GM21717 (cell line): Measurements from ENCODE around the gene NPFFR1.

Experiments
- ATAC-seq: cut with Tn5 transposase; IDR thresholded peaks from one replicate; pipeline ENCODE4 v1.9.1; 2021; ENCODE audit warnings: mild to moderate bottlenecking, moderate library complexity; ENCODE audit not compliant: unreplicated experiment

Gene NPFFR1

DNA sequence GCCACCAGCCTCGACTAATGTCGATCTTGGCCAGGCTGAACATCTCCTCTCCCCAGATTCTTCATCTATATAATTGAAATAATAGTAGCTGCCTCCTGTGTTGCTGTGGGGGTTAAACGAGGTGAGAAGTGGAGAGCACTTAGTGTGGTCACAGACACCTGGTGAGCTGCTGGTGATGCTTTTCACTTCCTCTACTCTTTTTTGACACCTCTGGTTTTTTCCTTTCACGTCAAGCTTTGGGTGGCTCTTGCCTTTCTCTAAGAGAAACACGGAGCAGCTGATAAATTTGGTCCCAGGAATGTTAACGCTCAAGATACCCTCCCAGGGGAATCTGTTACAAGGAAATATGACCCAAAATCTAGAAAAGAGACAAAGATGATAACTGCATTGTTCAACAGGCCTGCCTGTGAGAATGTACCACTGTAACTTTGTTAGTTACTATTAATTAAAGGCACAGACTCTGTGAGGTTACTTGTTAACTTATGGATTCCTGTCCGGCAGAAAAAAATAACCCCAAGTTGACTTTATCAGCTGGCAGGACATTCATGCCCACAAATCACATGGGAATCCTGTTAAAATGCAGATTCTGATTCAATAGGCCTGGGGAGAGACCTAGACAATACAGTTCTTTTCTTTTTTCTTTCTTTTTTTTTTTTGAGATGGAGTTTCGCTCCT is 9.5 kb upstream of the NPFFR1 start:
- peak; percentile 79 for ATAC-seq

DNA sequence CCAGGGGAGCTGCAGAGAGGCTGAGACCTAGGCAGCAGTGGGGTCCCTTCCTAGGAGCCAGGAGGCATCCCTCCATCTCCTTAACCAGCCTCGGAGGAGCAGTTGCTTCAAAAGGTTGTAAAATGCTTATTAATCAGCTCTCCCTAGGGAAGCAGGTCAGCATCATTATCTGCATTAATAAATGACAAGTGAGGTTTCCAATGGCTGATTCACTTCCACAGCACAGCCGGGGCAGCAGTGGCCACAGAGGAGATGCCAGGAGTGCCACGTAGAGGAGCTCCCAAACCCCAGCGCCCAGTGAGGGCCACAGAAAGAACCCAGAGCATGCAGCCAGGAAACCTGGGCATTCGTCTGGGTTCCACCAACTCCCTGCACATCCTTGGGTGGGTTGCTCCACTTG is 8.2 kb upstream of the NPFFR1 start:
- ATAC-seq, result no peak

DNA sequence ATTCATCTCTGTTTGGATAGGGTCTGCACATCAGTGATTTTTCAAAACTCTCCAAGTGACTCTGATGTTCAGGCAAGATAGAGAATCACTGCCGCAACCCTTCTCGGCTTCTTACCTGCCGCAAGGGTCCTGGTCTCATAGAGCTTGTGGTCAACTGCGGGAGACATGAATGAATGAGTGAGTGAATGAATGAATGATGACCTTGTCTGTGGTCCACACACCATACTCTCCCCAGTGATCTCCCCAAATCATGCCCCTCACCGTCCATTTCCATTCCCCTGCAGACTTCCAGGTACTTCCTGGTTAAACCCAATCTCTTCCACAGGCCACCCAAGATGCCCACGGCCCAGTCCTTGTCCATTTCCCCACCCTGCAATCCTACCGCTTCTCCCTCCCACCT is 5.9 kb upstream of the NPFFR1 start:
- ATAC-seq, result no peak

DNA sequence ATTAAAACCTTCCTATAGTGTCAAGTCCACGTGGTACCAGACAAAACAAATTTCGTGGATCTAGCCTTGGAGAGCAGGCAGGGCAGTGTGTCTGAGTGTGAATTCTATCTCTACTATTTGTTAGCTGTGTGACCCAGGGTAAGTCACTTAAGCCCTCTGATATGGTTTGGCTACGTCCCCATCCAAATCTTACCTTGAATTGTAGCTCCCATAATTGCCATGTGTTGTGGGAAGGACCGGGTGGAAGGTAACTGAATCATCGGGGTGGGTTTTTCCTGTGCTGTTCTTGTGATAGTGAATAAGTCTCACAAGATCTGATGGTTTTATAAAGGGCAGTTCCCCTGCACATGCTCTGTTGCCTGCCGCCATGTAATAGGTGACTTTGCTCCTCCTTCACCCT is 2.8 kb upstream of the NPFFR1 start:
- ATAC-seq, result no peak

DNA sequence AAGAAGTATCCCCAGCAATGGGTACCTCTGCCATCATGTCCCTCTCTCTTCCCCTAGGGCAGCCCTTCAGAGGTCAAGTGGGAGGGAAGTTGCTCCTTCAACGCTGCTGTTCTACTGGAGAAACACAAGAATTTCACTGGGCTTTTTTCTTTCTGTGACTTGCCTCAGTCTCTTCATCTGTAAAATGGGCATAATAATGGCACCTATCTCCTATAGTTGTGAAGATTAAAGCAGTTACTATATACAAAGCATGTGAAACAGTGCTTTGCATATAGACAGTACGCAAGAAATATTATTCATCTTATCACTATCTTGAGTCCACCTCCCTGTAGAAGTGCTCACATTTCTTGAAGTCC is 1.6 kb upstream of the NPFFR1 start:
- ATAC-seq, result no peak

DNA sequence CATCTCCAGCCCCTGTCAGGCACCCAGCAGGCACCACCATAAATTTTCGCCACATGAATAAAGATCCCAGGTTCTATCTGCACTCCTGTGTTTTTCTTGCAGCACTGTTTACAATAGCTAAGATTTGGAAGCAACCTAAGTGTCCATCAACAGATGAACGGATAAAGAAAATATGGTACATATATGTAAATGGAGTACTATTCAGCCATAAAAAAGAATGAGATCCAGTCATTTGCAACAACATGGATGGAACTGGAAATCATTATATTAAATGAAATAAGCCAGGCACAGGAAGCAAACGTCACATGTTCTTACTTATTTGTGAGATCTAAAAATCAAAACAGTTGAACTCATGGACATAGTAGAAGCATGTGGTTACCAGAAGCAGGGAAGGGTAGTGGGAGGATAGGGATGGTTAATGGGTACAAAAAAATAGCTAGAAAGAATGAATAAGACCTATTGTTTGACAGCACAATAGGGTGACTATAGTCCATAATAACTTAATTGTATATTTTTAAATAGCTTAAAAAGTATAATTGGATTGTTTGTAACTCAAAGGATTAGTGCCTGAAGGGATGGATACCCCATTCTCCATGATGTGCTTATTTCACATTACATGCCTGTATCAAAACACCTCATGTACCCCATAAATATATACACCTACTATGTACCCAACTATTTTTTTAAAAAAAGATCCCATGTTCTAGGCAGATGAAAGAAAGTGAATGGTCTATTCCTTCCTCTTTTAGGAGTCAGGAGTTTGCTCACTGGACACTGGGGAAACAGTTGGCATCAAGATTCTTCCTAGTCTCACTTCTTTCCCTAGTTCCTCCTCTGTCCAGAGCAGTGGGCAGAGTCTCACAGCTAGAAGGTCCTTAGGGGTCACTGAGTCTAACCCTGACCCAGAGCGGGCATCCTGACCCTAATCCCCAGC is 1.0 kb upstream of the NPFFR1 start:
- ATAC-seq, result no peak

DNA sequence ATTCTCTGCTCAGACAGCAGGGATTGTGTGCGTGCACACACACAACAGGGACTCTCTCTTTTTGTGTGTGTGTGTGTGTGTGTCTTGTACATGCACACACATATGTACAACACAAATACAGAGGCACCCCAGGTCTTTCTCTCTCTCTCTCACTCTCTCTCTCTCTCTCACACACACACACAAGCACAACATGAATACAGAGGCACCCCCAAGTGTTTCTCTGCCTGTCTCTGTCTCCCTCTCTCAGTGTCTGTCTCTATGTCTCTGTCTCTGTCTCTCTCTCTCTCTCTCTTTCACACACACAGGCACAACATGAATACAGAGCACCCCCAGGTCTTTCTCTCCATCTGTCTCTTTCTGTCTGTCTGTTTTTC is 746 bp downstream of the NPFFR1 start:
- no peak for ATAC-seq

DNA sequence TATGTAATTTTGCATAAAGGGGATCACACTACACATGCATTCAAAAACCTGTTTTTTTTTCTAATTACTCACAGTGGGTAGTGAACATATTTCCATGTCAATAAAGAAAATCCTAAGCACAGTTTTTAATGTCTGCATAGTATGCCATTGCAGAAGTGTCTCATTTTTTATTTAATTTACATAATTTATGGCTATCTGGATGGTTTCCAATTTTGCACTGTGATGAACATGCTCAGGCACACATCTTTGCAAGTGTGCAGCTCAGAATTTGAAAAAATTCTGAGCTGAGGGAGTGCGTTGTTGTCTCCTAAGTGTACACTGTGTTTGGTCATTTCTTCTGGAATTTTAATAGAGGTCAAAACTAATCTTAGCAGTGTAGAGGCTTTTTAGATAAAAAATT is 2.2 kb downstream of the NPFFR1 start:
- ATAC-seq, result no peak

DNA sequence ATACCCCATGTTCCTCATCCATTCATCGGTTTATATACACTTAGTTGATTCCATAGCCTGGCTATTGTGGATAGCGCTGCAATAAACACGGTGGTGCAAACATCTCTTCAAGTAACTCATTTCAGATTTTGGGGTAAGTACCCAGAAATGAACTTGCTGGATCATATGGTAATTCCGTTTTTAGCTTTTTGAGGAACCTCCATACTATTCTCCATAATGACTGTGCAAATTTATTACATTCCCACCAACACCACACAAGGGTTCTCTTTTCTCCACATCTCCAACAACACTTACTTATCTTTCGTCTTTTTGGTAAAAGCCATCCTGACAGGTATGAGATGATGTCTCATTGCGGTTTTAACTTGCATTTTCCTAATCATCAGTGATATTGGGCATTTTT is 3.7 kb downstream of the NPFFR1 start:
- ATAC-seq, result no peak

DNA sequence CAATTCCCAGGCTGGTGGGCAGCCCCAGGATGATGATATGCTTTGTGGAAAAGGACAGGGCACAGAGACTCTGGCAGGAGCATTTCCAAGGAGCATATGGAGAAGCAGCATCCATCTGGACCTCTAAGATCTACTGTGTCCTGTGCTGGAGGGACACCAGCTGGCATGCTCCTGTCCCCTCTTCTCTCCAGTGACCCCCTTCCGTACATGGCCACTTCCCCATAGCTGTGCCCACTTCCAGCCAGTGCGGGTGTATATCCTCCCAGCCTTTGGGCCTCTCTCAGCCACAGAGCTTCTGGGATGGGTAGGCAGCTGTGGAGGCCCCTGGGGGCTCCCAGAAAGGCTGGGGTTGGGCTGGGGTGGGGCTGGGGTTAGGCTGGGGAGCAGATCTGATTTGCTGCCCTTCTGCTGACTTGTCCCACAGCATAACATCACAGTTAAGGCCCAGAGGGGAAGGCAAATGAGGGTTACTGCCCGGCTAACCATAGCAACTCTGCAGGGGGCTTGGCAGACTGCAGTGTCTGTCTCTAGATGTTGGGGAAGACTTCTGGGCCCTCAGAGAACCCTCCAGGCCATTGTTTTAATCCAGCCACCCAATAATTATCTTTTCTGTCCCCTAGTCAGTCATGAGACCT is 6.3 kb downstream of the NPFFR1 start:
- no peak for ATAC-seq

DNA sequence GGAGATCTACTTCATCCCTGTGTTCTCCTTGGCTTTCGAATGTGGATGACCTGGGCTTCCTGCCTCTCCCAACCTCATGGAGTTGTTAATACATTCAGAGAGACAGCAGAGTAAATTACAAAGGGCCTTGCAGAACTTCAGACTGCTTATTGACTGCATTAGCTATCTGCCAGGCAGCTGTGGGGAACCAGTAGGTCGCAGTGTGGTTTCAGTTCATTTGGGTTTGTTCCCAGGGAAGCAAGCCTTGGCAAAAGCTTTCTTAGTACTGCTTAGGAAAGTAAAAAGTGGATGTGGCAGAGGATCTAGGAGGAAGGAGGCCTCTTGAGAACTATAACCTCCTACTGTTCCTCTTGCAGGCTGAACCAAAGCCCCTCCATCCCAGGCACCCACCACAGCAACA is 9.2 kb downstream of the NPFFR1 start:
- no peak for ATAC-seq

DNA sequence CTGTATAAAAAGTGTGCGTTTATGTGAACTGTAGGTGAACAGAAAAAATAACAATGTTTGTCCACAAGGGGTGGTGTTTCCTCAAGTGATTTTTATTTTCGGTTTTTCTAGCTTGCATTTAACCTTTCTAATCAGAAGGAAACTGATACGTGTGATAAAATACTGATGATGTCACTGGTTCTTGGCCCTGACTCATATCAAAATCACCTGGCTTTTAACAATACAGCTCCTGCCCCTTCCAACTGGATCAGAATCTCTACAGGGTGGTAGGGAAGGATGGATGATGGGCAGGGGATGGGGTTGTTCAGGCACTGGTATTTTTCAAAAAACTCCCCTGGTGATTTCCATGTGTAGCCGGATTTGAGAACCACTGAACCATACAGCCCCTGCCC is 10.9 kb downstream of the NPFFR1 start:
- no peak for ATAC-seq

DNA sequence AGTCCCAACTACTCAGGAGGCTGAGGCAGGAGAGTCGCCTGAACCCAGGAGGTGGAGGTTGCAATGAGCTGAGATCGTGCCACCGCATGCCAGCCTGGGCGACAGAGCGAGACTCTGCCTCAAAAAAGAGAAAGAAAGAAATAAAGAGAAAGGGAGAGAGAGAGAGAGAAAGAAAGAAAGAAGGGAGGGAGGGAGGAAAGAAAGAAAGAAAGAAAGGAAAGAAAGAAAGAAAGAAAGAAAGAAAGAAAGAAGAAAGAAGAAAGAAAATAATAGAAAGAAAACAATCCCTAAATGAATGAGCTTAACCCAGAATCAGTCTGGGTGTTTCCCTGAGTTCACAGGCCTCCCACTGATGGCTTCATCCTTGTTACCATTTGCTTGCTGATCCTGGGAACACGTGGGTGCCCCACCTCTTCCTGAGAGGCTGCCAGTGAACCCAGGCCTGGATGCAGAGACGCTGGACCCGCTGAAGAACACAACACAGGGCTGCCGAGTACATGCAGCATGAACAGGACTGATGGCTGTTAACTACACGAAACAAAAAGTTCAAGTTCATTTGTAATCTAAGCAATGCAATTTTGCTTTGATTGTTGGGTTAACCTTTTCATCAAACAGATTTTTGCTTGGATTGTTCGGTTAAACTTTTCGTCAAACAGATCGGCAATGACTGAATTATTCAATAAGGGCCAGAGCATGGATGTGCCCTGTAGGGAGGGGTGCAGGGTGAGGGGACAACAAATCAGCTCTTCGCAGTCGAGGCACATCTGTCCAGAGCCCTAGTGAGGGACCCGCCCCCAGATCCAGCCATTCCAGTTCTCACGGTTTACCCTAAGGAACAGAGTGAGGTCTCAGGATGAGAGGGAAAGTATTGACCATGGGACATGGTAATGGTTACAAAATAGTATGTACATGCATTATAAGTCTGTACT is 11.5 kb downstream of the NPFFR1 start:
- no peak for ATAC-seq

DNA sequence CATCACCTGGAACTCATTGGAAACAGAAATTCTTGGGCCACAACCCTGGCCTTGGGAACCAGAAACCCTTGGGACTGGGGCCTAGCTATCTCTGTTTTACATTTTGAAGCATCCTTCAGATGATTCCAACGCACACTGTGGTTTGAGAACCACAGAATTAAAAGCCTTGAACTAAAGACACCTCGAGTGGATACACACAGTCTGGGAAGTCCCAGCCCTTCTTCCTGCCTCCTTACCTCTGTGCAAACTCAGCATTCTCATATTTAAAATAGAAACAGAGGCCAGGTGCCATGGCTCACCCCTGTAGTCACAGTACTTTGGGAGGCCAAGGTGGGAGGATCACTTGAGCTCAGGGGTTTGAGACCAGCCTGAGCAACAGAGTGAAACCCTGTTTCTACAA is 12.9 kb downstream of the NPFFR1 start:
- no peak for ATAC-seq

DNA sequence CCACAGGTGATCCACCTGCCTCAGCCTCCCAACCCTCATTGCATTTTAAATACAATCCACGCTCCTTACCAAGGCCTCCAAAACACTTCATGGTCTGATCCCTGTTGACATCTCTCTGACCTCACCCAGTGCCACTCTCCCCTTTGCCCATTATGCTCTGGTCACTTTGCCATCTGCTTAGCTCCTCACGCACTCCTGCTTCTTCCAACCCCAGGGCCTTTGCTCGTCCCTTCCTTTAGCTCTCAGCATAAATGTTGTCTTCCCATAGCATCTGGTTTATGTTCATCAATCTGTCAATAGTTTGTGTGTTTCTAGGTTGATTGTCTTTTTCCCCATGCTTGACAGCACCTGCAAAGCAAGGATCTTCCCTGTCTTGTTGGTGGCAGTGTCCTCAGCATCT is 14.1 kb downstream of the NPFFR1 start:
- ATAC-seq, result no peak

DNA sequence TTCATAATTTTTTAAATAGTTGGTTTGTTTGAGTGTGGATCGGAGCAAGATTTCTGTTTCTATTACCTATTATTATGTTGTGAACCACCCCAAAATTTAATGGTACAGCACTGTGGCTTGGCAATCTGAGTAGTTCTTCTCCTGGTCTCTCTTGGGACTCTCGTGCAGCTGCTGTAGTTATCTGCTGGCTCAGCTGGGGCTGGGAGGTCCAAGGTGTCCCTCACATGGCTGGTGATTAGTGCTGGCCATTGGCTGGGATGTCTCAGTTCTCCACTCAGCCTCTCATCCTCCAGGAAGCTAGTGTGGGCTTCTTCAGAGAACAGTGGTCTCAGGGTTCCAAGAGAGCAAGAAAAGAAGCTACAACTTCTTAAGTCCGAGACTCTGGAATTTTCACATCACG is 15.4 kb downstream of the NPFFR1 start:
- ATAC-seq, result no peak

DNA sequence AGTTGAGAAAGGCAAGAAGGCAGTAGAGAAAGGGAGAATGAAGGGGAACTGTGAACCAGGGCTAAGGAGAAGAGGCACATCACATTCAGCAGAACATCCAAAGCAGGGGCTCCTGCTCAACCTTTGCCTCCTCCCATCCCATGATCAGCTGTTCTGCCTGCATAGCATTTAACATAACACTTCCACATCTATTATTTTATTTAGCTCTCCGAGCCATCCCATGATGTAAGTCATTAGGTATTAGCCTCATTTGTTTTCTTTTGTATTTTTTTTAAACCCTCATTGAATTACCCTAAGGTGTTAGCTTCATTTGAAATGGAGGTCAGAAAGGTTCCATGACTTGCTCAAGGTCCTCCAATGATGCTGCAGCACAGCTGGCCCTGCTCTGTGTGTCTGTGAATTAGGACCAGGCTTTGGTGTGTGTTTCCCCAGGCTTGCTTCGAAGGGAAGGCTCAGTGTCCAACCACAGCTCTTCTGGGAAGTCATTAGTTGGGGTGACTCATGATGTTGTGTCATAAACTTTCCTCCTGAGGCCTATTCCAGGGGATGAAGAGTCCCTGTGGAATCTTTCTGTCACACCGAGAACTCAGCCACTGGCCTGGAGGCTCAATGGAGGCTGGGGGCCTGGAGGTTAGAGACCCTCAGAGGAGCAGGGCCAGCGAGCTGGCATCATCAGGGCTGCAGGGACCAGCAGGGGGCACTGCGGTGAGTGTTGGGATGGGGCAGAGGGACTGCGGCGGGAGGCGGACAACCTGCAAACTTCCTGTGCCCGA is 16.5 kb downstream of the NPFFR1 start:
- no peak for ATAC-seq

DNA sequence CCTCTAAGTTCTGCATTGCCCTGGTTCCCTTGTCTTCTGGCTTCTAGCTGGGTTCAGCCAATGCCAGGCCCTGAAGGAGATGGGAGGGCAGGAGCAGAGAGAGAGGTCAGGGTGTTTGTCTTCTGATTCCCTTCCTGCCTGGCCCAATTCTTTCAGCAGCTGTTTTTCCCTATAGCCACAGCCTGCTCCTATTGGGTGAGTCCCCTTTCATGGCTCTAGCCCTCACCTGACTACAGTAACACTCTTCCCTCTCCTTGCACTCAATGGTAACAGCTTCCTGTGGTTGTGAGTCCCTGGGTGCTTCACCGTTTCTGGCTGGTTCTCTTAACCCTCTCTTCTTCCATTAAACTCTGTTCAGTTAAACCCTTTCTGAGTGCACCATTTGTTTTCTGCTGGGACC is 17.1 kb downstream of the NPFFR1 start:
- no peak for ATAC-seq

DNA sequence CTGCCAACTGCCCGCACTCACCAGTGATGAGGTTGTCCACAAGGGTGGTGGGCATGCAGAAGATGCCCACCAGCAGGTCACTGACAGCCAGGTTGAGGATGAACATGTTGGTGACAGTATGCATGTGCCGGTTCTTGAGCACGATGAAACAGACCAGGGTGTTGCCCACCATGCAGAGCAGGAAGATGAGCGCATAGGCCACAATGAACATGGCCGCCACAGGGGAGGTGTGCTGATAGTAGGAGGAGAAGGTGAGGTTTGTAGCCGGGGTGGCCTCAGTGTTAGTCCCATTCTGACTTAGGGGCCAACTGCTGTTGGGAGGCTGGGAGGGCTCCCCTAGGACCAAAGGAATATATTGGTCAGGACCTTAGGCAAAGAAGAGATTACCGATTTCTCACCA is 17.7 kb downstream of the NPFFR1 start:
- ATAC-seq, result no peak

DNA sequence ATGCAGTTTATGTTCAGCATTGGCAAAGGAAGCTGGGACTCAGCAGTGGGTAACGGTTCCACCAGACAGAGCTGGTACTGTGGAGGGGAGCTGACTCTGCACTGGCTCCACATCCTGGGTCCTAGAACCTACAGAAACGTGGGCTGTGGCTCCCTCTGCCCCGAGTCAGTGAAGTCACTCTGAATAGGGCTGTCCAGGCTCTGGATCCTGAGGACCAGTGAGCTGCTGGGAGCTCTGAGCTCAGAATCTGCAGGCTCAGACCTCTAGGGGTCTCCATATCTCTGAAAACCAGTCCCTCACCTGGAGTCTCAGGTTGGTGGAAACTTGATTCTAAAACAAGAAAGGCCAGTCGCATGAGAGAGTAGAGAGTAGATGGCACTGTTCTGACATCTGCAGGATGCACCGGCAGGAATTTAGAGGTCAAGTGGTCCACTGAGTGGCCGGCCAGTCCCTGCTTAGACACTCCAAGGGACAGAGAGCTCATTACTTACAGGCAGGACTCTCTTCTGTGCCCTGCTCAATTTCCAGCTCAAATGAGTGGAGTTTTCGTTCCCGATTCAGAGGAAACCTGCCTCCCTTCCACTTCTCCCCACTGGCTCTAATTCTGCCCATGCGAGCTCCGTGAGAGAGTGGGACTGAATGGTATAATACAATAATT is 18.6 kb downstream of the NPFFR1 start:
- no peak for ATAC-seq
